Neural cell (in vitro differentiated cells): Measurements from ENCODE around the gene PRKCA. TPM values are rescaled to one million over a fixed set of nuclear protein-coding genes. Genes with fewer than 3 reads are reported as not detected.
A peak's percentile ranks its signal among the peaks of the same experiment; 100 is the strongest.

ENCODE experiments used
- H2AFZ ChIP-seq: fragments of 200-600, 300-800 bp; sonication (generic), shearing (Covaris generic); 2 replicates; pipeline ENCODE4 v1.6.0; 2014; ENCODE audit warnings: low read depth, mild to moderate bottlenecking, antibody characterized with exemption, low read length, moderate library complexity
- H3F3A ChIP-seq: fragments of 200-600 bp; shearing (Covaris generic); 2 replicates; pipeline ENCODE4 v1.6.1; 2016; ENCODE audit warnings: mild to moderate bottlenecking, moderate library complexity, mixed read lengths, antibody characterized with exemption, low read length; ENCODE audit not compliant: insufficient read depth, poor library complexity, severe bottlenecking
- H3K27ac ChIP-seq: fragments of 200-600, 300-800 bp; sonication (generic), shearing (Covaris generic); 2 replicates; pipeline ENCODE4 v1.5.1; 2014; ENCODE audit warnings: mild to moderate bottlenecking, low read length, moderate library complexity
- H3K27me3 ChIP-seq: fragments of 300-800, 200-600 bp; sonication (generic), shearing (Covaris generic); 2 replicates; pipeline ENCODE4 v1.6.0; 2014; ENCODE audit warnings: mild to moderate bottlenecking, low read depth, low read length, moderate library complexity; ENCODE audit not compliant: insufficient read depth
- H3K36me3 ChIP-seq: fragments of 300-800, 200-600 bp; sonication (generic), shearing (Covaris generic); 2 replicates; pipeline ENCODE4 v1.5.1; 2014; ENCODE audit warnings: mild to moderate bottlenecking, antibody characterized with exemption, low read length, moderate library complexity; ENCODE audit not compliant: insufficient read depth
- H3K4me2 ChIP-seq: fragments of 300-800, 200-600 bp; sonication (generic), shearing (Covaris generic); 2 replicates; pipeline ENCODE4 v1.6.0; 2014; ENCODE audit warnings: mild to moderate bottlenecking, low read length
- H3K4me3 ChIP-seq: fragments of 300-800, 200-600 bp; sonication (generic), shearing (Covaris generic); 2 replicates; pipeline ENCODE4 v1.5.1; 2014; ENCODE audit warnings: mild to moderate bottlenecking, low read length, moderate library complexity
- H3K79me2 ChIP-seq: fragments of 200-600 bp; shearing (Covaris generic); replicated peaks from 2 replicates; pipeline ENCODE4 v1.6.0; 2014; ENCODE audit warnings: mild to moderate bottlenecking, low read length, moderate library complexity; ENCODE audit not compliant: insufficient read depth
- H3K9ac ChIP-seq: fragments of 300-800, 200-600 bp; sonication (generic), shearing (Covaris generic); 2 replicates; pipeline ENCODE4 v1.6.1; 2016; ENCODE audit warnings: mild to moderate bottlenecking, low read length, mixed read lengths
- H3K9me2 ChIP-seq: fragments of 200-600 bp; shearing (Covaris generic); 2 replicates; pipeline ENCODE4 v1.6.1; 2016; ENCODE audit warnings: mild to moderate bottlenecking, low read length, mixed read lengths; ENCODE audit not compliant: insufficient read depth
- H3K9me3 ChIP-seq: fragments of 200-600, 300-800 bp; sonication (generic), shearing (Covaris generic); 2 replicates; pipeline ENCODE4 v1.6.1; 2016; ENCODE audit warnings: mild to moderate bottlenecking, mixed run types, low read length, moderate library complexity, mixed read lengths
- H4K20me1 ChIP-seq: fragments of 200-600 bp; shearing (Covaris generic); 2 replicates; pipeline ENCODE4 v1.6.1; 2016; ENCODE audit warnings: mild to moderate bottlenecking, mixed run types; ENCODE audit not compliant: insufficient read depth
- CTCF ChIP-seq: fragments of 450-650 bp; IDR thresholded peaks from 2 replicates; pipeline ENCODE4 v1.5.1; 2014; ENCODE audit warnings: antibody characterized with exemption, mild to moderate bottlenecking, moderate library complexity; ENCODE audit not compliant: poor library complexity, severe bottlenecking
- EP300 ChIP-seq: fragments of 450-650 bp; conservative IDR thresholded peaks from 2 replicates; pipeline ENCODE4 v1.6.1; 2014; ENCODE audit warnings: antibody characterized with exemption, mild to moderate bottlenecking, moderate library complexity; ENCODE audit not compliant: poor library complexity, severe bottlenecking
- EZH2 ChIP-seq: fragments of 200-600, 300-800 bp; shearing (Covaris generic), sonication (generic); IDR thresholded peaks from 2 replicates; pipeline ENCODE4 v1.6.1; 2014; ENCODE audit warnings: antibody characterized with exemption, low read length, borderline replicate concordance, mild to moderate bottlenecking; ENCODE audit not compliant: insufficient read depth, poor library complexity, severe bottlenecking
- MXI1 ChIP-seq: fragments of 450-650 bp; conservative IDR thresholded peaks from 2 replicates; pipeline ENCODE4 v1.6.1; 2014; ENCODE audit warnings: antibody characterized with exemption, mild to moderate bottlenecking; ENCODE audit not compliant: poor library complexity, severe bottlenecking
- POLR2AphosphoS5 ChIP-seq: IDR thresholded peaks from 2 replicates; pipeline ENCODE4 v1.6.1; 2012
- RAD21 ChIP-seq: fragments of 450-650 bp; conservative IDR thresholded peaks from 2 replicates; pipeline ENCODE4 v1.6.1; 2014; ENCODE audit warnings: antibody characterized with exemption, mild to moderate bottlenecking, moderate library complexity
- SMC3 ChIP-seq: fragments of 450-650 bp; conservative IDR thresholded peaks from 2 replicates; pipeline ENCODE4 v1.6.1; 2014; ENCODE audit warnings: antibody characterized with exemption, mild to moderate bottlenecking, moderate library complexity; ENCODE audit not compliant: poor library complexity
- TAF1 ChIP-seq: IDR thresholded peaks from 2 replicates; pipeline ENCODE4 v1.6.1; 2012; ENCODE audit warnings: low read depth
- polyA plus RNA-seq: library from polyadenylated mRNA; depleted of rRNA; stranded (reverse); fragments of >200 nt; gene quantifications from 2 replicates; pipeline ENCODE4 v1.2.3, GENCODE V29; 2014
- TF ChIP-seq, protein P1 (sequence below): IDR thresholded peaks from 2 replicates; pipeline ENCODE4 v1.6.1; 2012; ENCODE audit warnings: borderline replicate concordance

Gene PRKCA
- polyA plus RNA-seq, 1 donor from 2014 or later = 5.9 TPM

GRCh38 chr17:66365903-66366302 lies 63.5 kb downstream of the PRKCA start:
- Histone ChIP-seq H4K20me1 (no peaks in the 10 kb centered on the region), H3K79me2 (no peaks in the 10 kb centered on the region), H3K9me2 (no peaks in the 10 kb centered on the region), H3K9me3 (no peaks in the 10 kb centered on the region), H2AFZ (no peak overlapping the region), H3K4me2 (peak overlapping the region; percentile 15), H3K36me3 (no peaks in the 10 kb centered on the region), H3K27ac (peak overlapping the region; percentile 19), H3K27me3 (peaks cover 24% of the 10 kb centered on the region), H3K9ac (no peak overlapping the region), H3F3A (no peaks in the 10 kb centered on the region), H3K4me3 (peak overlapping the region; percentile 34)
- TF ChIP-seq TAF1 (no peak), POLR2AphosphoS5 (no peak), SMC3 (no peak), CTCF (no peak), EZH2 (no peak), RAD21 (no peak), EP300 (no peak), MXI1 (no peak)
- TF ChIP-seq, protein P1, sequence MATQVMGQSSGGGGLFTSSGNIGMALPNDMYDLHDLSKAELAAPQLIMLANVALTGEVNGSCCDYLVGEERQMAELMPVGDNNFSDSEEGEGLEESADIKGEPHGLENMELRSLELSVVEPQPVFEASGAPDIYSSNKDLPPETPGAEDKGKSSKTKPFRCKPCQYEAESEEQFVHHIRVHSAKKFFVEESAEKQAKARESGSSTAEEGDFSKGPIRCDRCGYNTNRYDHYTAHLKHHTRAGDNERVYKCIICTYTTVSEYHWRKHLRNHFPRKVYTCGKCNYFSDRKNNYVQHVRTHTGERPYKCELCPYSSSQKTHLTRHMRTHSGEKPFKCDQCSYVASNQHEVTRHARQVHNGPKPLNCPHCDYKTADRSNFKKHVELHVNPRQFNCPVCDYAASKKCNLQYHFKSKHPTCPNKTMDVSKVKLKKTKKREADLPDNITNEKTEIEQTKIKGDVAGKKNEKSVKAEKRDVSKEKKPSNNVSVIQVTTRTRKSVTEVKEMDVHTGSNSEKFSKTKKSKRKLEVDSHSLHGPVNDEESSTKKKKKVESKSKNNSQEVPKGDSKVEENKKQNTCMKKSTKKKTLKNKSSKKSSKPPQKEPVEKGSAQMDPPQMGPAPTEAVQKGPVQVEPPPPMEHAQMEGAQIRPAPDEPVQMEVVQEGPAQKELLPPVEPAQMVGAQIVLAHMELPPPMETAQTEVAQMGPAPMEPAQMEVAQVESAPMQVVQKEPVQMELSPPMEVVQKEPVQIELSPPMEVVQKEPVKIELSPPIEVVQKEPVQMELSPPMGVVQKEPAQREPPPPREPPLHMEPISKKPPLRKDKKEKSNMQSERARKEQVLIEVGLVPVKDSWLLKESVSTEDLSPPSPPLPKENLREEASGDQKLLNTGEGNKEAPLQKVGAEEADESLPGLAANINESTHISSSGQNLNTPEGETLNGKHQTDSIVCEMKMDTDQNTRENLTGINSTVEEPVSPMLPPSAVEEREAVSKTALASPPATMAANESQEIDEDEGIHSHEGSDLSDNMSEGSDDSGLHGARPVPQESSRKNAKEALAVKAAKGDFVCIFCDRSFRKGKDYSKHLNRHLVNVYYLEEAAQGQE = no peak

- Histone ChIP-seq H3K4me3 (no peak overlapping the region), H2AFZ (no peak overlapping the region), H3K4me2 (no peak overlapping the region), H3K9ac (no peak overlapping the region), H3F3A (no peaks in the 10 kb centered on the region), H3K9me2 (no peaks in the 10 kb centered on the region), H3K79me2 (no peaks in the 10 kb centered on the region), H3K9me3 (no peaks in the 10 kb centered on the region), H4K20me1 (no peaks in the 10 kb centered on the region), H3K36me3 (no peaks in the 10 kb centered on the region), H3K27me3 (peaks cover 25% of the 10 kb centered on the region), H3K27ac (no peak overlapping the region)
- TF ChIP-seq POLR2AphosphoS5 (no peak), EZH2 (no peak), SMC3 (no peak), MXI1 (no peak), TAF1 (no peak), CTCF (no peak)
Observed at GRCh38 chr17:66367107-66367506, 64.7 kb downstream of the PRKCA start.
